Activated effector memory CD4-positive, alpha-beta T cell treated with anti-CD3 and anti-CD28 coated beads, Interleukin-2, amount 50 U/mL, for 16 hours (primary cell): Measurements from ENCODE around the gene PSMA5.
"Not testable (repeated sequence)": the region's sequence is repeated elsewhere in the genome, so short reads cannot be mapped to it uniquely, and the experiment has no call there.

Source experiments
- DNase-seq: peaks from one replicate; pipeline ENCODE4 v3.0.0-alpha.2; 2020

Gene PSMA5

GRCh38 chr1:109391626-109392025, 34.6 kb downstream of the PSMA5 start:
- no peak for DNase-seq

GRCh38 chr1:109391157-109391556, 35.1 kb downstream of the PSMA5 start:
- DNase-seq, result no peak

GRCh38 chr1:109389638-109390341, 36.5 kb downstream of the PSMA5 start:
- DNase-seq, result no peak

GRCh38 chr1:109388884-109389637, 37.2 kb downstream of the PSMA5 start:
- no peak for DNase-seq

GRCh38 chr1:109388208-109388711, 38.0 kb downstream of the PSMA5 start:
- DNase-seq, result no peak

- DNase-seq, result no peak
Measured at GRCh38 chr1:109386054-109386717, 40.1 kb downstream of the PSMA5 start.

- no peak for DNase-seq
Measured at GRCh38 chr1:109385417-109385816, 40.8 kb downstream of the PSMA5 start.

GRCh38 chr1:109383854-109384253, 42.4 kb downstream of the PSMA5 start:
- no peak for DNase-seq

- DNase-seq, result no peak
Measured at GRCh38 chr1:109383087-109383779, 43.0 kb downstream of the PSMA5 start.

- no peak for DNase-seq
Measured at GRCh38 chr1:109381573-109381972, 44.7 kb downstream of the PSMA5 start.

- DNase-seq, result no peak
Measured at GRCh38 chr1:109379907-109380306, 46.3 kb downstream of the PSMA5 start.

GRCh38 chr1:109379422-109379821, 46.8 kb downstream of the PSMA5 start:
- DNase-seq, result no peak

GRCh38 chr1:109377698-109378097, 48.5 kb downstream of the PSMA5 start:
- DNase-seq, result no peak

- not testable (repeated sequence) for DNase-seq
Measured at GRCh38 chr1:109373696-109374095, 52.6 kb downstream of the PSMA5 start.

- no peak for DNase-seq
Measured at GRCh38 chr1:109373126-109373525, 53.1 kb downstream of the PSMA5 start.

- no peak for DNase-seq
Measured at GRCh38 chr1:109372281-109372680, 54.0 kb downstream of the PSMA5 start.

- DNase-seq, result no peak
Measured at GRCh38 chr1:109371341-109371739, 54.9 kb downstream of the PSMA5 start.

GRCh38 chr1:109370712-109371340, 55.4 kb downstream of the PSMA5 start:
- no peak for DNase-seq

- no peak for DNase-seq
Measured at GRCh38 chr1:109369167-109369746, 57.0 kb downstream of the PSMA5 start.

GRCh38 chr1:109368464-109368863, 57.8 kb downstream of the PSMA5 start:
- no peak for DNase-seq

- no peak for DNase-seq
Measured at GRCh38 chr1:109367626-109368025, 58.6 kb downstream of the PSMA5 start.

- DNase-seq, result no peak
Measured at GRCh38 chr1:109365642-109366204, 60.5 kb downstream of the PSMA5 start.
